Thymus (tissue), 11 donors: ENCODE measurements around the gene AFF2. TPM values are rescaled to one million over a fixed set of nuclear protein-coding genes. Genes with fewer than 3 reads are reported as not detected.

Source experiments
- DNase-seq, 9 donors: peaks; one replicate each; pipeline ENCODE4 v3.0.0-alpha.2; 2013; ENCODE audit warnings: low spot score in 9 of 9, low read depth in 6 of 9, missing footprints in 1 of 9
- H3K27ac ChIP-seq, 2 donors: one replicate each; pipeline ENCODE4 v1.5.1; 2013; ENCODE audit warnings: control low read depth in 1 of 2, low read depth in 1 of 2, low read length in 1 of 2, mild to moderate bottlenecking in 1 of 2, moderate library complexity in 1 of 2
- H3K27me3 ChIP-seq, 2 donors: one replicate each; pipeline ENCODE4 v1.5.1; 2013; ENCODE audit warnings: low read length in 1 of 2; ENCODE audit not compliant: control insufficient read depth in 2 of 2, insufficient read depth in 1 of 2
- H3K36me3 ChIP-seq, 2 donors: one replicate each; pipeline ENCODE4 v1.5.1; 2013; ENCODE audit warnings: low read length in 1 of 2, mild to moderate bottlenecking in 1 of 2, moderate library complexity in 1 of 2; ENCODE audit not compliant: control insufficient read depth in 2 of 2, insufficient read depth in 2 of 2
- H3K4me1 ChIP-seq, 2 donors: one replicate each; pipeline ENCODE4 v1.5.1; 2013; ENCODE audit warnings: low read length in 2 of 2; ENCODE audit not compliant: control insufficient read depth in 2 of 2, insufficient read depth in 2 of 2
- H3K4me3 ChIP-seq, 2 donors: one replicate each; pipeline ENCODE4 v1.5.1; 2013; ENCODE audit warnings: low read length in 2 of 2, control low read depth in 1 of 2, mild to moderate bottlenecking in 1 of 2
- H3K9me3 ChIP-seq, 2 donors: one replicate each; pipeline ENCODE4 v1.5.1; 2013; ENCODE audit warnings: low read length in 1 of 2, mild to moderate bottlenecking in 1 of 2; ENCODE audit not compliant: control insufficient read depth in 2 of 2, insufficient read depth in 1 of 2
- WGBS: extraction: QIAGEN DNeasy Blood & Tissue Kit; methylation state at CpG from one replicate; pipeline ENCODE4 v1.1.7; 2013; 5-methylcytosine and 5-hydroxymethylcytosine counted together
- polyA plus RNA-seq: library from polyadenylated mRNA; stranded (reverse); fragments of 200-250 nt; gene quantifications from one replicate; pipeline ENCODE4 v1.2.3, GENCODE V29; 2013
- total RNA-seq: library from RNA; stranded (reverse); fragments of 120-200 nt; gene quantifications from one replicate; pipeline ENCODE4 v1.2.4, GENCODE V29; 2013
- donor health status: healthy.

Gene AFF2
- total and polyA plus RNA-seq, 2 donors = 1.3 to 27.4 TPM

DNA sequence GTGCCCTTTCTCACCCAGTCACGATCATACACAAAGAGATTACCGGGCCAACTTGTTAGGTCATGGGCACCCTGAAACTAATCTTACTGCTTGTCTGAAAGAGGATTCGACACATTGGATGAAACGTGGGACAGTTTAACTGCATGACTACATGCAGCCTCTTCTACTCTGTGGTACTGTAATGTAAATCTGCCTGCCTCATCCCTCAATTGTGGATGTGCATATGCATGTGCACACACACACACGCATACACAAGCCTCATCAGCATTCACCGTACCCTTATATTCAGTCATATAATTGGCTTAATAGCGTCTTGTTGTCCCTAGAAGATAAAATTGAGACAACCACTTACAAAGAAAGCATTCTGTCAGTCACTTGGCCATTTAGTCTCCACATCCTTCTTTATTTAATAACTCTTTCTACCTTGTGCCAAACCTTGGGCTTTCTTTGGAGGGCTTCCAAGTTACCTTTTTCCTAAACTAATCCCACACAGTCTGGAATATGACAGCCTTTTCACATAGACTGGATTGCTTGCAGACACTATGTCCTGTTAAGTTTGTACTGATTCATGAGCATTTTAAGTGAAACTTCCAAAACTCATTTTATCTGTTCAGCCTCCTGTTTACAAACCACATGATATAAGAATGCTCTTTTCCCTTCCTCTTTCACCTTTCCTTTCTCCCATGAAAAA, 132.9 kb downstream of the AFF2 start:
- no peak for DNase-seq
- 97% methylated on average over 7 of the region's 7 CpGs for whole genome bisulfite sequencing
- Histone ChIP-seq H3K27me3 (no peaks in the 10 kb centered on the region), H3K27ac (no peak overlapping the region), H3K9me3 (no peaks in the 10 kb centered on the region), H3K4me1 (no peaks in the 10 kb centered on the region), H3K36me3 (no peaks in the 10 kb centered on the region), H3K4me3 (no peak overlapping the region)

GRCh38 chrX:148634591-148634990, 134.2 kb downstream of the AFF2 start:
- Histone ChIP-seq H3K9me3 (no peaks in the 10 kb centered on the region), H3K36me3 (no peaks in the 10 kb centered on the region), H3K27ac (no peak overlapping the region), H3K27me3 (no peaks in the 10 kb centered on the region), H3K4me3 (no peak overlapping the region), H3K4me1 (no peaks in the 10 kb centered on the region)
- DNase-seq = no peak
- WGBS = 100% methylated on average over 1 of the region's 1 CpG

- DNase-seq = no peak
- Histone ChIP-seq H3K36me3 (no peaks in the 10 kb centered on the region), H3K9me3 (no peaks in the 10 kb centered on the region), H3K4me3 (no peak overlapping the region), H3K4me1 (no peaks in the 10 kb centered on the region), H3K27ac (no peak overlapping the region), H3K27me3 (no peaks in the 10 kb centered on the region)
- 96% methylated on average over 3 of the region's 3 CpGs for WGBS
Measured at GRCh38 chrX:148643460-148643859, 143.0 kb downstream of the AFF2 start.

DNA sequence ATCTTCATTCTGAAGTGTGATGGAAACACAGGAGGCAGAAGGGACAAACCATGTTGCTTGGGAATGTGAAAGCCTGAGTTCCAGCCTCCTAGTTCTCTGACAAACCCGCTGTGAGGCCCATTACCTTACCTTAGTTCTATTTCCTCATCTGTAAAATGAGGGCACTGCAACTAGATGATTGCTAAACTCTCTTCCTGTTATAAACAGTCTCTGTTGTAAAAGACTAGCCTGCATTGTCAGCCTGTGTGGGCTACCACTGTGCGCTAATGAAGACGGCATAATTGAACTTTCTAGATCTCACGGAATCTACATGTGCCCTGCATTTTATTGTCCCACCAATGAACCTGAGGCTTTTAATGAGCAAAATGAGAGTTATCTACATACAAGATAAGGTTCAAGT, 147.2 kb downstream of the AFF2 start:
- 95% methylated on average over 4 of the region's 4 CpGs for WGBS
- no peak overlapping the region for H3K4me3 ChIP-seq
- no peak for DNase-seq
- no peaks in the 10 kb centered on the region for H3K9me3 ChIP-seq
- no peaks in the 10 kb centered on the region for H3K4me1 ChIP-seq
- no peaks in the 10 kb centered on the region for H3K27me3 ChIP-seq
- no peak overlapping the region for H3K27ac ChIP-seq
- H3K36me3 ChIP-seq = no peaks in the 10 kb centered on the region

GRCh38 chrX:148649145-148649795, 148.9 kb downstream of the AFF2 start:
- no peaks in the 10 kb centered on the region for H3K27me3 ChIP-seq
- H3K9me3 ChIP-seq = no peaks in the 10 kb centered on the region
- no peak overlapping the region for H3K4me3 ChIP-seq
- H3K36me3 ChIP-seq = no peaks in the 10 kb centered on the region
- 95% methylated on average over 8 of the region's 8 CpGs for WGBS
- no peaks in the 10 kb centered on the region for H3K4me1 ChIP-seq
- H3K27ac ChIP-seq = no peak overlapping the region
- DNase-seq = no peak

DNA sequence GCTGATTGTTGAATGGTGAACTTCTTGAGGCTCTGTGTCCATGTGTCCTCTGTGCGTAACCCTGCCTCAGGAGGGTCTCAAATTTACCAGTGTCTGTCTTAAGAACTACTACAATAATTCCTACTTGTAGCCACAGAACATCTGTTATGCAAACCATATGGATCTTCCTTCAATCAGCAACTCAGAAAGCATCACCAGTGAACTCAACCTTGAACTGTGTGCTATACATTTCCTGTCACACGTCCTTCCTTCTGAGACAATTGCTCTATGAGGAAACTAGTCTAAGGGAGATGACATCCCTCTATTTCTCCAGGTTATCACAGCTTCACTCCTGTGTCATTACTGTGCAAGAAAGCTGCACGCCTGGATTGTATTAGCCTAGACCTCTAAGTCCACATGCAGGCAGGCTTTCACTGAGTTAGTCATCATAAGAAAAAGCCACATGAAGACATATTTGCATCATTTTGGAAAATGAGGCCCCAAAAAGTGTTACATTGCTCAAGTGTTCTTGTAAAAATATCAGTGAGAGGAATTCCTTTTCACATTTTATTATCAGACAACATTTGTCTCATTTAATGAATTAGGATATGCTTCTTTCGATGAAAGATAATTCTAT, 157.8 kb downstream of the AFF2 start:
- Histone ChIP-seq H3K27ac (no peak overlapping the region), H3K36me3 (no peaks in the 10 kb centered on the region), H3K9me3 (no peaks in the 10 kb centered on the region), H3K4me1 (no peaks in the 10 kb centered on the region), H3K27me3 (no peaks in the 10 kb centered on the region), H3K4me3 (no peak overlapping the region)
- DNase-seq = no peak
- 89% methylated on average over 4 of the region's 4 CpGs for WGBS

GRCh38 chrX:148659481-148659880, 159.1 kb downstream of the AFF2 start:
- DNase-seq = no peak
- Histone ChIP-seq H3K27me3 (no peaks in the 10 kb centered on the region), H3K4me3 (no peak overlapping the region), H3K9me3 (no peaks in the 10 kb centered on the region), H3K4me1 (no peaks in the 10 kb centered on the region), H3K36me3 (no peaks in the 10 kb centered on the region), H3K27ac (no peak overlapping the region)

DNA sequence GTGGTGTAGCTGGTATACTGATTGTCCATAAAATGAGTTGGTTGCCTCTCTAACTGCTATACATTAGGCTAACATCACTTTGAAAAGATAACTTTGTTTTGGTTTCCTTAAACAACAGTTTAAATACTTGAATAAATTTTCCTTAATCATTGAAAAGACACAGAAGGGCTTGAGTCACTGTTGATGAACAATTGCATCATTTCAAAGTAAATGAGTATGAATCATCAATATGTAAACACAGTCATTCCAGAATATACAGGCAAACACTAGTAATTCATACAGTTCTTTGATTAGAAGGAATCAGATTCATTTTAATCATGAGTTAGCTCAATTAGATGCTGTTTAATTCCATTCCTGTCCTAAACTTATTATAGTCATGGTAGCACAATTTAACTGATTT, 160.6 kb downstream of the AFF2 start:
- DNase-seq = no peak
- Histone ChIP-seq H3K4me1 (no peaks in the 10 kb centered on the region), H3K9me3 (no peaks in the 10 kb centered on the region), H3K27me3 (no peaks in the 10 kb centered on the region), H3K4me3 (no peak overlapping the region), H3K27ac (no peak overlapping the region), H3K36me3 (no peaks in the 10 kb centered on the region)

- Histone ChIP-seq H3K27ac (no peak overlapping the region), H3K27me3 (no peaks in the 10 kb centered on the region), H3K4me1 (no peaks in the 10 kb centered on the region), H3K4me3 (no peak overlapping the region), H3K36me3 (no peaks in the 10 kb centered on the region), H3K9me3 (no peaks in the 10 kb centered on the region)
- no peak for DNase-seq
- 100% methylated on average over 1 of the region's 1 CpG for WGBS
Measured at GRCh38 chrX:148662014-148662413, 161.6 kb downstream of the AFF2 start.
